ENCODE data around the gene KLHL29.
A peak's percentile ranks its signal among the peaks of the same experiment; 100 is the strongest.

KLHL29 gene

GRCh38 chr2:23695890-23696751, 311.1 kb downstream of the KLHL29 start:
- no peak for DNase-seq (ENCODE audit: low spot score)

GRCh38 chr2:23696752-23697045, 311.7 kb downstream of the KLHL29 start:
- no peak for DNase-seq (ENCODE audit: low spot score)

- no peak for DNase-seq (ENCODE audit: low spot score)
Measured at GRCh38 chr2:23697256-23698075, 312.5 kb downstream of the KLHL29 start.

- no peak for DNase-seq (ENCODE audit: low spot score)
Measured at GRCh38 chr2:23698116-23698693, 313.2 kb downstream of the KLHL29 start.

GRCh38 chr2:23698721-23699579, 314.0 kb downstream of the KLHL29 start:
- DNase-seq (ENCODE audit: low spot score): peak; percentile 33

- DNase-seq (ENCODE audit: low spot score): no peak
Measured at GRCh38 chr2:23699580-23699925, 314.6 kb downstream of the KLHL29 start.

GRCh38 chr2:23700627-23701026, 315.6 kb downstream of the KLHL29 start:
- no peak for DNase-seq (ENCODE audit: low spot score)

- DNase-seq (ENCODE audit: low spot score): peak; percentile 38
Measured at GRCh38 chr2:23703037-23703582, 318.1 kb downstream of the KLHL29 start.

GRCh38 chr2:23703583-23704385, 318.8 kb downstream of the KLHL29 start:
- DNase-seq (ENCODE audit: low spot score): no peak

- peak; percentile 43 for DNase-seq (ENCODE audit: low spot score)
Measured at GRCh38 chr2:23705771-23706612, 321.0 kb downstream of the KLHL29 start.

GRCh38 chr2:23706613-23707078, 321.7 kb downstream of the KLHL29 start:
- DNase-seq (ENCODE audit: low spot score): no peak

GRCh38 chr2:23707096-23707495, 322.1 kb downstream of the KLHL29 start:
- DNase-seq (ENCODE audit: low spot score): no peak

GRCh38 chr2:23708771-23709170, 323.8 kb downstream of the KLHL29 start:
- DNase-seq (ENCODE audit: low spot score): no peak

GRCh38 chr2:23709311-23709710, 324.3 kb downstream of the KLHL29 start:
- DNase-seq (ENCODE audit: low spot score): no peak

GRCh38 chr2:23711979-23712755, 327.2 kb downstream of the KLHL29 start:
- DNase-seq (ENCODE audit: low spot score): peak; percentile 61

- peak; percentile 39 for DNase-seq (ENCODE audit: low spot score)
Measured at GRCh38 chr2:23712756-23713151, 327.8 kb downstream of the KLHL29 start.

- DNase-seq (ENCODE audit: low spot score): no peak
Measured at GRCh38 chr2:23713351-23713750, 328.4 kb downstream of the KLHL29 start.

- DNase-seq (ENCODE audit: low spot score): no peak
Measured at GRCh38 chr2:23718931-23719700, 334.1 kb downstream of the KLHL29 start.
